Stomach (tissue), 4 donors: ENCODE results near the gene SPATS2.

Experiments
- POLR2AphosphoS5 ChIP-seq, 3 donors: sonication (generic); formaldehyde crosslinking; IDR thresholded peaks; one replicate each; pipeline ENCODE4 v1.6.1; 2016; ENCODE audit warnings: antibody characterized with exemption in 3 of 3
- TF ChIP-seq, protein P1 (sequence below), 7 experiments: fragments of 450-650 bp in 4 of 7; fragments of 200-600 bp in 3 of 7; sonication (generic) in 3 of 7; IDR thresholded peaks; one replicate each; pipeline ENCODE4 v1.5.1; 2016 to 2019; ENCODE audit warnings: antibody characterized with exemption in 7 of 7, control low read depth in 2 of 7, mild to moderate bottlenecking in 1 of 7

DNA sequence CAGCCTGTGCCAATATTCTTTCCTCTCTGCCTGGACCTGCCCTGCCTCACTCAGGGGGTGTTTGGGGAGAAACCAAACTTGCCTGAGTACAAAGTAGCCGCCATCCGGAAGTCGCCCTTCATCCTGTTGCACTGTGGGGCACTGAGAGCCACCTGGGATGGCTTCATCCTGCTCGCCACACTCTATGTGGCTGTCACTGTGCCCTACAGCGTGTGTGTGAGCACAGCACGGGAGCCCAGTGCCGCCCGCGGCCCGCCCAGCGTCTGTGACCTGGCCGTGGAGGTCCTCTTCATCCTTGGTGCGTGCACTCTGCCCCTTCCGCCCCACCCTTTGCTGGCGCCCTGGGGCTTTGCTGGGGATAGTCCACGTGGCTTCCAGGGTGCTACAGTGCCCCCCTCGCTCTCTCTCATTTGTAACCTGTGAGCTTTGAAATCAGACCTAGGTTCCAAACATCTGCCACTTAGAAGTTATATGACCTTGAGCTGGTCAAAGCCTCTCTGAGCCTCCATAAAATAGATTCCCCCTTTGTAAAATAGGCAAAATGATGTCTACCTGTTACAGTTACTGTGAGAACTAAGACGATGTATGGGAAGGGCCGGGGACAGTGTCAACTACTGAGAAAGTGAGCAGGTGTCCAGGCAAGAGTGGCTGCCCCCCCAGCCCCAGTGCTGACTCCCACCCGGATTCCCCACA lies 176.1 kb downstream of the SPATS2 start:
- TF ChIP-seq, protein P1, sequence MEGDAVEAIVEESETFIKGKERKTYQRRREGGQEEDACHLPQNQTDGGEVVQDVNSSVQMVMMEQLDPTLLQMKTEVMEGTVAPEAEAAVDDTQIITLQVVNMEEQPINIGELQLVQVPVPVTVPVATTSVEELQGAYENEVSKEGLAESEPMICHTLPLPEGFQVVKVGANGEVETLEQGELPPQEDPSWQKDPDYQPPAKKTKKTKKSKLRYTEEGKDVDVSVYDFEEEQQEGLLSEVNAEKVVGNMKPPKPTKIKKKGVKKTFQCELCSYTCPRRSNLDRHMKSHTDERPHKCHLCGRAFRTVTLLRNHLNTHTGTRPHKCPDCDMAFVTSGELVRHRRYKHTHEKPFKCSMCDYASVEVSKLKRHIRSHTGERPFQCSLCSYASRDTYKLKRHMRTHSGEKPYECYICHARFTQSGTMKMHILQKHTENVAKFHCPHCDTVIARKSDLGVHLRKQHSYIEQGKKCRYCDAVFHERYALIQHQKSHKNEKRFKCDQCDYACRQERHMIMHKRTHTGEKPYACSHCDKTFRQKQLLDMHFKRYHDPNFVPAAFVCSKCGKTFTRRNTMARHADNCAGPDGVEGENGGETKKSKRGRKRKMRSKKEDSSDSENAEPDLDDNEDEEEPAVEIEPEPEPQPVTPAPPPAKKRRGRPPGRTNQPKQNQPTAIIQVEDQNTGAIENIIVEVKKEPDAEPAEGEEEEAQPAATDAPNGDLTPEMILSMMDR (IDR thresholded peaks at IDR 0.05): no peak
- no peak for TF ChIP-seq POLR2AphosphoS5 (IDR thresholded peaks at IDR 0.05)
